Activated T-helper 1 cell treated with anti-CD3 and anti-CD28 coated beads, Interleukin-12 subunit alpha, Interleukin-12 subunit beta, Interleukin-2, Interleukin-4 antibody, amounts not matched to agents 30 ng/mL and 10 ng/mL and 1 ng/mL, durations not matched to agents 14 hours and 24 hours and 36 hours (primary cell): ENCODE data around the gene TBX5. TPM values are rescaled to one million over a fixed set of nuclear protein-coding genes. Genes with fewer than 3 reads are reported as not detected.

Experiments
- DNase-seq: peaks from one replicate; pipeline ENCODE4 v3.0.0; 2021; ENCODE audit warnings: low spot score
- H3K27ac Mint-ChIP-seq: one replicate; pipeline ENCODE4 v1.8.0; 2021; ENCODE audit warnings: mild to moderate bottlenecking, mixed read lengths
- H3K27me3 Mint-ChIP-seq: one replicate; pipeline ENCODE4 v1.8.0; 2022; ENCODE audit warnings: mild to moderate bottlenecking, moderate library complexity, mixed read lengths; ENCODE audit not compliant: insufficient read depth
- H3K36me3 Mint-ChIP-seq: one replicate; pipeline ENCODE4 v1.8.0; 2021; ENCODE audit warnings: low read depth, mixed read lengths
- H3K4me1 Mint-ChIP-seq: one replicate; pipeline ENCODE4 v1.8.0; 2021; ENCODE audit warnings: low read depth, mixed read lengths
- H3K4me3 Mint-ChIP-seq: one replicate; pipeline ENCODE4 v1.8.0; 2021; ENCODE audit warnings: mild to moderate bottlenecking, moderate library complexity, mixed read lengths
- H3K9me3 Mint-ChIP-seq: one replicate; pipeline ENCODE4 v1.8.0; 2021; ENCODE audit warnings: mixed read lengths
- intact Hi-C: fragments of 100-400 bp; cut with micrococcal nuclease; formaldehyde crosslinking; loops from one replicate; pipeline ENCODE4 v1.15.1; 2024
- total RNA-seq: library from RNA; stranded (reverse); gene quantifications from 2 replicates; pipeline ENCODE4 v1.2.3, GENCODE V29; 2022

TBX5 gene
- total RNA-seq, 1 donor from 2014 or later = not detected

DNA sequence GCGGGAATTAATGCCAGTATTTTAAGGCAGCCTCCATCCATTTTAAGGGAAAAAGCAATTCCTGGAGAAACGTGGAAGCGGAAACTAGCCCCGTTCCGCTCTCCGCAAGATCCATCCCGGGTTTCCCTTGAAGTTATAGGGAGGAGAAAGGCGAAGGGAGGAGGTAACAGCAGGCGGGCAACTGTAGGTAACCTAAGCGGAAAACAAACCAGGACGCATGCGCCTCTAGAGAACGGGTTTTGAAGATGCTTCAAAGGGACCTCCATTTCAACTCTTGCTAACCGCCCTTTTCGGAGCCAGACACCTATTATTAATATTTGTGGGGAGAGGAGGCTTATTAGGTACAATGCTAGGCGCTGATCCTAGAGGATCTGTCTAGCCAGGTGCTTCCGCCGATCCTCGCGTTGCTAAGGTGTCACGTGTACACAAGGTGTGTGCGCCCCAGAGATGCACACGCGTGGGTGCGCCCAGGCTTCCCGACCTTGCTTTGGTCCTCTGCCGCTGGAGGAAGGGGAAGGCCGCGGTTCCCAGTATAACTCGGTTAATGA lies 6.2 kb downstream of the TBX5 start:
- no peak overlapping the region for H3K4me3 Mint-ChIP-seq
- intact Hi-C loops = loop anchor here (5.0 kb wide), 2 partner anchors 268 to 932 kb away; no protein-coding TSS in a partner anchor
- H3K27me3 Mint-ChIP-seq = peaks cover 78% of the 10 kb centered on the region
- no peaks in the 10 kb centered on the region for H3K4me1 Mint-ChIP-seq
- no peaks in the 10 kb centered on the region for H3K9me3 Mint-ChIP-seq
- no peak for DNase-seq
- H3K36me3 Mint-ChIP-seq = peaks cover 2% of the 10 kb centered on the region
- H3K27ac Mint-ChIP-seq = no peak overlapping the region

DNA sequence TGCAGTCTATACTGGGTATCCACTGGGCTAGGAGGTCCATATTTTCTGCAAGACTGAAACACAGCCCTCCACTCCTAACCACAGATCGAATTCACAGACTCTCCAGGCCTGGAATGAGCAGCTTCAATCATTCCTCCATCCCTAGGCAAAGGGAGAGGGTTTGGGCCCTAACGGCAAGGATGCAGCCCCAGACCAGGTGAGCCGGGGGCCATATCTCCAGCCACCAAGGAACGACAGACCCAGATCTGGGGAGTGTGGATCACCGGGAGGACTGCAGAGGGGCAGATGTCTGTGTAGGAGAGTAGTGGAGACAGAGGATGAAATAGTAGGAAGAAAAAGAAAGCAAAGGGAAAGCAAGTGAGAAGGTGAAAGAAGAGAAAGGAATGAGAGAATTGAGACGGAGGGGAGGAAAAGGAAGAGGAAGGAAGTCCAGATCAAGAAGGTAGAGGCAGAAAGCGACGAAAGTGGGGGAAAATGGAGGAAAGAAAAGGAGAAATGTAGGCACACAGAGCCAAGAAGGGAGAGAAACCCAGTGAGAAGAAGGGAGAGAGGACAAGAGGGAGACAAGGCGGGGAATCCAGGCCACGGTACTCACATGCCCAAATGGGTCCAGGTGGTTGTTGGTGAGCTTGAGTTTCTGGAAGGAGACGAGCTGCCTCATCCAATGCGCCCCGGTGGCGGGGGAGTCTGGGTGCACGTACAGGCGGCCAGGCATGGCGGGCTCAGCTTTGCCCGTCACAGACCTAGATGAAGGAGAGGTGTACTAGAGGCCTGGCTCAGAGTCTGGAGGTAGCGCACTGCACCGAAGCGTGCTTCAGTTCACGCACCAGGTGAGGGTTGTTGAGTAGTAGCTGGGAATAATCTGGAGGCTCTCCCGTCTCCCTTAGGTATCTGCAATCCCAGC lies 7.7 kb downstream of the TBX5 start:
- Mint-ChIP-seq H3K27me3 (peaks cover 81% of the 10 kb centered on the region), H3K27ac (no peak overlapping the region)
- intact Hi-C loops = no loop called here

DNA sequence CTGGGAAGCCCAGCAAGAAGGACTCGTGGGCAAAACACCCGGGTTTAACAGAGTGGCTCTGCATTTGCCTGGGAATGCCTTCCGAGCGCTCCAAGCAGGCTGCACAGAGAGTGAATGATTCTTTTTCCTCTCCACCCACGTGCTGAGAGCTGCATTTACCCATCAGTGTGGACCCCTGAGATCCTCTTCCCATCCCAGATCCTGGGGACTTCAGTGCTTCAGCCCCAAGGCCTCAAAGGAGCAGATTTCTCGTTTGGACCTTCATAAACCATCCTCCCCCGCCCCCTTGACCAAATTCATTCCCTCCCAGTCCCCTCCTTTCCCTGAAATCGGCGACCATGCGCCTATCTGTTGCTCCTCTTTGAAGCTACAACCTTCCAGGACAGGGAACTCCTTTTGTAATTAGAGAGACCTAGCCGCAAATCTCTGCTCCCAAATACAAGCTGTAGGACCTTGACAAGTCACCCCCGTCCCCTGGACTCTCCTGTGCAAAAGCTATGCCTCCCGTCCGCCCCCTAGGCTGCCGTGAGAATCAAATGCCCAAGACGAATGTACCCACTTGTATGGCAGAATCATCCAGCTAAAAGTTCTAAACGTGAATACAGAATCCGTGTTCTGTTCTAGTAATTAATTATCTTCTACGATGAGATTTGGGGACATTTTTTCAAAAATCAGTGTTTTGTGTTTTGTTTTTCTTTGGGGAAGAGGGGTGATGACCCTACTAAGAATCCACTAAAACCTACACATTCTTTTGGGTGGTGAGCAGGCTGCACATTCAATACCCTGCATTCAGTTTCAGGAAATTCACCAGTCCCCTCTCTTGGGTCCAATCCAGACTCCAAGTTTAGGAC lies 8.8 kb downstream of the TBX5 start:
- no peak for DNase-seq
- Mint-ChIP-seq H3K27me3 (peaks cover 71% of the 10 kb centered on the region), H3K27ac (no peak overlapping the region), H3K36me3 (peaks cover 2% of the 10 kb centered on the region), H3K9me3 (no peaks in the 10 kb centered on the region), H3K4me3 (no peak overlapping the region), H3K4me1 (no peaks in the 10 kb centered on the region)
- intact Hi-C loops = no loop called here

More for the DNA sequence above, 7.7 kb downstream of the TBX5 start:
- no peak overlapping the region for H3K4me3 Mint-ChIP-seq
- no peak for DNase-seq
- peaks cover 2% of the 10 kb centered on the region for H3K36me3 Mint-ChIP-seq
- H3K4me1 Mint-ChIP-seq = no peaks in the 10 kb centered on the region
- H3K9me3 Mint-ChIP-seq = no peaks in the 10 kb centered on the region

DNA sequence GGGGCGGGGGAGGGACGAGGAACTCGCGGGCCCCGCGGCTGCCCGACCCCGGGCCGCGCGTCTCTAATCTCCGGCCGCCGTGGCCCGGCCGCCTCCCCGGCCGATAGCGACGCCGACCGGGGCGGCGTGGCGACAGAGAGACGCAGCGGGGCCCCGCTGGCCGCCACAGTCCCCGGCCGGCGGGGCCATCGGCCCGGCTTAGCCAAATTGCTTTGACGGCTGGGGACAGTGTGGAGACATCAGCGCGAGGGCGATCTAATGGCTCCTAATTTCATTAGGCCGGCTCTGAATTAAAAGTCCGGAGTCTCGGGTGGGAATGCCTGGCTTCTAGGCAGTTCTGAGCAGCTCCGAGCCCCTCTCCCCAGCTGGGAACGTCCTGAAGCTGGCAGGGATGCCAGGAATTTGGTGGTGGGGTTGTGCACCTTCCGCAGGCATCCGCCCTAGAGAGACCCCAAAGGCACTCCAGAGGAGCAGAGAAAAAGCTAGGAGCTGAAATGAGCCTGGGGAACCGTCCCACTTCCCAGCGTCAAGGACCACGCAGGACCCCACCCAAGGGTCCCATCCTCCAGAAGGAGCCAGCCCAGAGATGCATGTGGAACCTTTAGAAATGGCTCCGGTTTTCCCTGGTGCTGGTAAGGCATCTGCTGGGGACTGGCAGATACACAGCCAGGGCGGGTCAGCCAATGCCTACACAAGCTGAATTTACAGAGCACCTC lies 9.6 kb downstream of the TBX5 start:
- H3K27me3 Mint-ChIP-seq = peaks cover 63% of the 10 kb centered on the region
- intact Hi-C loops = no loop called here
- H3K9me3 Mint-ChIP-seq = no peaks in the 10 kb centered on the region
- H3K4me3 Mint-ChIP-seq = no peak overlapping the region
- H3K27ac Mint-ChIP-seq = no peak overlapping the region
- H3K36me3 Mint-ChIP-seq = peaks cover 2% of the 10 kb centered on the region
- H3K4me1 Mint-ChIP-seq = no peaks in the 10 kb centered on the region
- no peak for DNase-seq

DNA sequence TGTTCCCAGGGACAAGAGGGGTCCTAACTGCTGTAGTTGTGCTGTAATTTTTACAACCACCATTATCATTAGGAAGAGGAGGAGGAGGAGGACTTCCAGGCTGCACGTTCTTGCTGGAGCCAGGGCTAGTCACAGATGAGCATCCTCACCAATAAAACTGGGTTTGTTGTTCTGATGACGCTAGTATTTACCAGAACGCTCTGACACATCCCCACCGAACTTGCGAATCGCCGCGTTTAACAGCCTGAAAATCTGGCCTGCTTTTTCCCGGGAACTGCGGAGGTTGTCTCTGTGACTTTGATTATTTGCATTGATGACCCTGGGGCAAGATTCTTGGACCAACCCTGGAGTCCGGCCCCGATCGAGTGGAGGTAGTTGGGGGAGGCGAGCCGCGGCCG lies 10.2 kb downstream of the TBX5 start:
- Mint-ChIP-seq H3K27me3 (peaks cover 57% of the 10 kb centered on the region), H3K4me3 (no peak overlapping the region), H3K9me3 (no peaks in the 10 kb centered on the region), H3K36me3 (peaks cover 2% of the 10 kb centered on the region), H3K4me1 (no peaks in the 10 kb centered on the region), H3K27ac (no peak overlapping the region)
- DNase-seq = no peak
- intact Hi-C loops = no loop called here

DNA sequence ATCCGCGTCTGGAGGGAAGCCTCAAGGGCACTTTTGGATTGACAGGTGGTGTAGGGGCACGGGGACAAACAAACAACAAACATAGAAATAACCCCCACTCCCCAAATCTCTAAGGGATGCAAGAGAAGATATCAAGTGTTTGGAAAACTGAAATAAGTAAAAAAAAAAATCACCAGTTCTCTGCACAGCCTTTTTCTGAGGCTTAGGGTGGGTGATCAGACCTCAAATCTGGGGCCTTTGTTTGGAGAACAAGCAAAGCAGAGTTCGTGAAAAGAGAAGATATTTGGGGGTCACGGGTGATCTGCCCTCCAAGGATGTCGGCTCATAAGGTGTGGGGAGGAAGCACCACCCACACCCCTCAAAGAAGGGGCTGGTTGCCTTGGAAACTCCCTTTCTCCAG lies 10.7 kb downstream of the TBX5 start:
- peaks cover 2% of the 10 kb centered on the region for H3K36me3 Mint-ChIP-seq
- H3K4me1 Mint-ChIP-seq = no peaks in the 10 kb centered on the region
- H3K4me3 Mint-ChIP-seq = no peak overlapping the region
- H3K9me3 Mint-ChIP-seq = no peaks in the 10 kb centered on the region
- no peak for DNase-seq
- H3K27ac Mint-ChIP-seq = no peak overlapping the region
- intact Hi-C loops = no loop called here
- H3K27me3 Mint-ChIP-seq = peaks cover 57% of the 10 kb centered on the region

DNA sequence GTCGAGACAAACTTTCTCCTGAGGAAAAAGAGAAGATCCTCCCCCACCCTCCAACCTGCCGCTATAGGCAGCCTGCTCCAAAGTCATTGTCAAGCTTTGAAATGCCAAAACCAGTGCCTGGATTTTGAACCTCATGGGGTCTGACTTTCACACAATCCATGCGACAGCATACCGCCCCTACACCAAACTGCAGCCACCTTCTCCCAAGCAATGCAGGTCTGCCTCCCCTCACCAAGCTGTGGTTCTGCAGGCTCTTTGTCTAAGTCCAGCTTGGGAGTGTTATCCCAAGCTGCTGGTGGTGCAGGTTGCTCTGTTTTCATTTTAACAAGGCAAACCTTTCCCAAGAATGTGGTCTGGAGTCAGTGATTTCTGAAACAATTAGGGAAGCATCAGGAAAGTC lies 12.4 kb downstream of the TBX5 start:
- H3K36me3 Mint-ChIP-seq = peaks cover 2% of the 10 kb centered on the region
- intact Hi-C loops = no loop called here
- no peaks in the 10 kb centered on the region for H3K9me3 Mint-ChIP-seq
- H3K27ac Mint-ChIP-seq = no peak overlapping the region
- H3K4me3 Mint-ChIP-seq = no peak overlapping the region
- DNase-seq = no peak
- no peaks in the 10 kb centered on the region for H3K4me1 Mint-ChIP-seq
- peaks cover 47% of the 10 kb centered on the region for H3K27me3 Mint-ChIP-seq

DNA sequence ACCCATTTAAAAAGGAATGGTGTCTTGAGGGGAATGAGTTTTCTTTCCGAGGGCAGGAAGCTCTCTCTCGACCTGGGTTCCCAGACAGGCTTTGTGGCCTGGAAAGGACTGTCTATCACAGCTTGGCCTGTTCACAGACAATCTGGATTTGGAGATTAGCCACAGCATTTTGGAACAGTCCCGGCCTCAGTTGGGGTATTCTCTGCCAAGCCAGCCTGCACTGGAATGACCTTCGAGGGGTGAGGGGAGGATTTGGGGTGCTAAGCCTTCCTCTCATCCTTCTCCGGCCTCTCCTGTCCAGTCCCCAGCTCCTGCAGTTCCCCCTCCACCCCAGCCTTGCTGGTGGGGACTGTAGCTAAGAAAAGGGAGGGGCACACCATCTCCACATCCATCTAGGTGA lies 13.0 kb downstream of the TBX5 start:
- Mint-ChIP-seq H3K27me3 (peaks cover 41% of the 10 kb centered on the region), H3K9me3 (no peaks in the 10 kb centered on the region), H3K36me3 (no peaks in the 10 kb centered on the region), H3K4me1 (no peaks in the 10 kb centered on the region), H3K27ac (no peak overlapping the region), H3K4me3 (no peak overlapping the region)
- no peak for DNase-seq
- intact Hi-C loops = no loop called here

DNA sequence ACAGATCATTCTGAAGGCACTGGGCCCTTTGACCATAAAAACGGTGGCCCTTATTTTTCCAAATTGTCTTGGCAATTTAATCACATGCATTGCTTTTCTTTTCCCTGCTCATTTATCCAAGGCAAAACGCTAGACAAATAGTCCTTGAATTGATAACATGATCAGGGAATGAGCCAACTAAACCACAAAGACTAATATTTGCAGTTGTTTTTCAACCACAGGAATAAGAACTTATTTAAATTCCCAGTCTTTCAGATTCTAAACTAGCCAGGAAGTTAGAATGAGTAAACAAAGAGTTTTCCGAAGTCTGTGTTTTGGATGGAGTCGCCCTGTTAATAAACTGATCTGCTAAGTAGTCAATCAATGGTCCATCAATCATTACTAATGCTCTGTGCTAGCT lies 14.9 kb downstream of the TBX5 start:
- H3K4me1 Mint-ChIP-seq = no peaks in the 10 kb centered on the region
- no peaks in the 10 kb centered on the region for H3K9me3 Mint-ChIP-seq
- H3K4me3 Mint-ChIP-seq = no peak overlapping the region
- peaks cover 27% of the 10 kb centered on the region for H3K27me3 Mint-ChIP-seq
- intact Hi-C loops = no loop called here
- no peak overlapping the region for H3K27ac Mint-ChIP-seq
- no peaks in the 10 kb centered on the region for H3K36me3 Mint-ChIP-seq
- no peak for DNase-seq

DNA sequence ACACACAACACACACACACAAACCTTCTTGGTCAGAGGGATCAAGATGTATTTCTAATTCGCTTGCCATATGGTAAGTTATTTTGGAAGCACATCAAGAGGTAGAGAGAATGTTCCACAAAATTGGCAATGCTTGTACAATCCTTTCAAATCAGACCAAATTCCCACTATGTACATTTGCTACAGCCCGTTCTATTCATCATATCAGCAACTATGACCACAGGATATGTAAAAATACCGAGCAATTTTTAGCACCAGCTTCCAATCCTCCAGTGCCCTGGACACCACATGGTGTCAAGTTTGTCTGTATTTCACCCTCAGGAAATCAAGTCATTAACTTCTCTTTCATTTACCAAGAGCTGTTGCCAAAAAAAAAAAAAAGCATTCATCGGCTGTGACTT lies 21.2 kb downstream of the TBX5 start:
- Mint-ChIP-seq H3K4me3 (no peak overlapping the region), H3K36me3 (no peaks in the 10 kb centered on the region), H3K27me3 (no peaks in the 10 kb centered on the region), H3K4me1 (no peaks in the 10 kb centered on the region), H3K9me3 (no peaks in the 10 kb centered on the region), H3K27ac (no peak overlapping the region)
- intact Hi-C loops = no loop called here
- no peak for DNase-seq

DNA sequence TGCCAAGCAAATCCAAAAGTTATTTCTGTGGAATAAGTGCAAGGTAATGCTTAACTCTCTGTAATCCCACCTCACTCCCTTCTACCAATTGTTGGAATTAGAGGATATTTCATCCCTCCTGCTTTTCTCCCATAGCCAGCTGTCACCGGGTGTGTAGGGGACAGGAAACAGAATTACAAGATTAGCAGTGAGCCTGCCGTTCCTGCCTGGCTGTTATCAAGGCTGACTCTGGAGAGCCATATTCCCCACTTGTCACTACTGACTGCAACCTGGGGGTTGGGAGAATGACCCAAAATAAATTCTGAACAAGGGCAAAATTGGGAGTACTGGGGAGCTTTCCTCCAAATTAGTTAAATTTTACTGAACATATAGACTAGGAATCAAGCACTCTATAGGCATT lies 24.8 kb downstream of the TBX5 start:
- Mint-ChIP-seq H3K27ac (no peak overlapping the region), H3K9me3 (no peaks in the 10 kb centered on the region), H3K4me1 (no peaks in the 10 kb centered on the region), H3K27me3 (no peaks in the 10 kb centered on the region), H3K36me3 (no peaks in the 10 kb centered on the region), H3K4me3 (no peak overlapping the region)
- intact Hi-C loops = no loop called here
- DNase-seq = no peak

DNA sequence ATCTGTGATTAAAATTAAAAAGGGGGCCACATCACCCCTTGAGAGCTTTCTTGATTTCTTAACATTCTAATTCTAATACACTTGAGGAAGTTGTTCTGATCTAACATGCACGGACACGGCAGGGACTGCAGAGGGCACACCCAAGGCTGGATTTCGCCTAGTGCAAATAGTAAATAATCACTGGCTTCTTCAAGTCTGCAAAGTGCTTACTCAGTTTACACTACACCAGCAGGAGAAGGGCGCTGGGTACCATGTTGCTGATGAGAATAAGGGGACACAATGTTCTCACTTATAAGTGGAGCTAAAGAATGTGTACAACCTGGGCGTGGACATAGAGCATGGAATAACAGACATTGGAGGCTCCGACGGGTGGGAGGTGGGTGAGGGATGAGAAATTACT lies 34.2 kb downstream of the TBX5 start:
- no peaks in the 10 kb centered on the region for H3K36me3 Mint-ChIP-seq
- no peaks in the 10 kb centered on the region for H3K4me1 Mint-ChIP-seq
- intact Hi-C loops = loop anchor here (10.0 kb wide), 1 partner anchor 337 kb away; no protein-coding TSS in a partner anchor
- H3K9me3 Mint-ChIP-seq = no peaks in the 10 kb centered on the region
- no peak overlapping the region for H3K27ac Mint-ChIP-seq
- DNase-seq = no peak
- no peaks in the 10 kb centered on the region for H3K27me3 Mint-ChIP-seq
- H3K4me3 Mint-ChIP-seq = no peak overlapping the region
